Activated B cell treated with CpG ODN at 0.5 μM for 24 hours (primary cell): ENCODE data around the gene CEBPZ. TPM values are rescaled to one million over a fixed set of nuclear protein-coding genes. Genes with fewer than 3 reads are reported as not detected.
"Not testable (repeated sequence)": the region's sequence is repeated elsewhere in the genome, so short reads cannot be mapped to it uniquely, and the experiment has no call there.

Experiments used
- ATAC-seq: fragments of 200-7000 bp; cut with Tn5 transposase; one replicate; pipeline ENCODE4 v1.10.0; 2021; ENCODE audit warnings: low read depth, mild to moderate bottlenecking, moderate library complexity
- CTCF ChIA-PET: fragments of 350-600 bp; sonication (Branson Sonifier 250); formaldehyde crosslinking; loops from one replicate; lab custom pipeline; 2021; ENCODE audit warnings: antibody characterized with exemption; lab: Charles Lee
- POLR2A ChIA-PET: fragments of 350-600 bp; sonication (Branson Sonifier 250); formaldehyde crosslinking; loops from one replicate; lab custom pipeline; 2021; ENCODE audit warnings: antibody characterized with exemption; lab: Charles Lee
- DNase-seq: peaks from one replicate; pipeline ENCODE4 v3.0.0; 2022
- H3K27ac Mint-ChIP-seq: one replicate; pipeline ENCODE4 v1.8.0; 2020; ENCODE audit warnings: mixed read lengths
- H3K27me3 Mint-ChIP-seq: one replicate; pipeline ENCODE4 v1.8.0; 2021; ENCODE audit warnings: mixed read lengths
- H3K36me3 Mint-ChIP-seq: one replicate; pipeline ENCODE4 v1.8.0; 2021; ENCODE audit warnings: low read depth, mixed read lengths
- H3K4me1 Mint-ChIP-seq: one replicate; pipeline ENCODE4 v1.8.0; 2021; ENCODE audit warnings: mixed read lengths
- H3K4me3 Mint-ChIP-seq: one replicate; pipeline ENCODE4 v1.8.0; 2020; ENCODE audit warnings: mild to moderate bottlenecking, mixed read lengths
- H3K9me3 Mint-ChIP-seq: one replicate; pipeline ENCODE4 v1.8.0; 2020; ENCODE audit warnings: mixed read lengths
- intact Hi-C: fragments of 100-400 bp; cut with micrococcal nuclease; formaldehyde crosslinking; loops from one replicate; pipeline ENCODE4 v1.15.1; 2024
- total RNA-seq: library from RNA; stranded (reverse); gene quantifications from 2 replicates; pipeline ENCODE4 v1.2.3, GENCODE V29; 2022
- TF ChIP-seq, protein P1 (sequence below): fragments of 200-600 bp; IDR thresholded peaks from one replicate; pipeline ENCODE4 v1.8.0; 2022; ENCODE audit warnings: antibody characterized with exemption, mild to moderate bottlenecking

The CEBPZ gene
- total RNA-seq, 1 donor from 2014 or later, result 55.2 TPM

DNA sequence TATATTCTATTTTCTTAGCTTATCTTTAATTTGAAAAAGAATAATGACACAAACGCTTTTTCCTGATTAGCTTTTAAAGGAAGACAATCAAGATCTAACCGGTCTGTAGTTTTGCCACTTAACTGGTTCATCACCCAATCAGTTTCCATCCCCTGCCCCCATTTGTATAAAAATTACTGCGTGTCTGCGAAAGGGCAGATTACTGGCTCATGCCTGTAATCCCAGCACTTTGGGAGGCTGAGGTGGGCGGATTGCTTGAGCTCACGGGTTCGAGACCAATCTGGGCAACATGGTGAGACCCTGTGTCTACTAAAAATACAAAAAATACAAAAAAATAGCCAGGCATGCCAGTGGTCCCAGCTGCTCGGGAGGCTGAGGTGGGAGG, 32.7 kb downstream of the CEBPZ start:
- TF ChIP-seq, protein P1, sequence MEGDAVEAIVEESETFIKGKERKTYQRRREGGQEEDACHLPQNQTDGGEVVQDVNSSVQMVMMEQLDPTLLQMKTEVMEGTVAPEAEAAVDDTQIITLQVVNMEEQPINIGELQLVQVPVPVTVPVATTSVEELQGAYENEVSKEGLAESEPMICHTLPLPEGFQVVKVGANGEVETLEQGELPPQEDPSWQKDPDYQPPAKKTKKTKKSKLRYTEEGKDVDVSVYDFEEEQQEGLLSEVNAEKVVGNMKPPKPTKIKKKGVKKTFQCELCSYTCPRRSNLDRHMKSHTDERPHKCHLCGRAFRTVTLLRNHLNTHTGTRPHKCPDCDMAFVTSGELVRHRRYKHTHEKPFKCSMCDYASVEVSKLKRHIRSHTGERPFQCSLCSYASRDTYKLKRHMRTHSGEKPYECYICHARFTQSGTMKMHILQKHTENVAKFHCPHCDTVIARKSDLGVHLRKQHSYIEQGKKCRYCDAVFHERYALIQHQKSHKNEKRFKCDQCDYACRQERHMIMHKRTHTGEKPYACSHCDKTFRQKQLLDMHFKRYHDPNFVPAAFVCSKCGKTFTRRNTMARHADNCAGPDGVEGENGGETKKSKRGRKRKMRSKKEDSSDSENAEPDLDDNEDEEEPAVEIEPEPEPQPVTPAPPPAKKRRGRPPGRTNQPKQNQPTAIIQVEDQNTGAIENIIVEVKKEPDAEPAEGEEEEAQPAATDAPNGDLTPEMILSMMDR, result no peak
- ATAC-seq (no peak), DNase-seq (no peak)
- CTCF ChIA-PET, result no interaction called here
- Mint-ChIP-seq H3K4me1 (peaks cover 23% of the 10 kb centered on the region), H3K27me3 (no peaks in the 10 kb centered on the region), H3K9me3 (peaks cover 2% of the 10 kb centered on the region), H3K36me3 (peaks cover 31% of the 10 kb centered on the region), H3K27ac (no peak overlapping the region), H3K4me3 (no peak overlapping the region)
- intact Hi-C loops, result loop anchor here (5.0 kb wide), 1 partner anchor 41 kb away; the partner anchor contains the start of gene EIF2AK2
- POLR2A ChIA-PET, result no interaction called here

DNA sequence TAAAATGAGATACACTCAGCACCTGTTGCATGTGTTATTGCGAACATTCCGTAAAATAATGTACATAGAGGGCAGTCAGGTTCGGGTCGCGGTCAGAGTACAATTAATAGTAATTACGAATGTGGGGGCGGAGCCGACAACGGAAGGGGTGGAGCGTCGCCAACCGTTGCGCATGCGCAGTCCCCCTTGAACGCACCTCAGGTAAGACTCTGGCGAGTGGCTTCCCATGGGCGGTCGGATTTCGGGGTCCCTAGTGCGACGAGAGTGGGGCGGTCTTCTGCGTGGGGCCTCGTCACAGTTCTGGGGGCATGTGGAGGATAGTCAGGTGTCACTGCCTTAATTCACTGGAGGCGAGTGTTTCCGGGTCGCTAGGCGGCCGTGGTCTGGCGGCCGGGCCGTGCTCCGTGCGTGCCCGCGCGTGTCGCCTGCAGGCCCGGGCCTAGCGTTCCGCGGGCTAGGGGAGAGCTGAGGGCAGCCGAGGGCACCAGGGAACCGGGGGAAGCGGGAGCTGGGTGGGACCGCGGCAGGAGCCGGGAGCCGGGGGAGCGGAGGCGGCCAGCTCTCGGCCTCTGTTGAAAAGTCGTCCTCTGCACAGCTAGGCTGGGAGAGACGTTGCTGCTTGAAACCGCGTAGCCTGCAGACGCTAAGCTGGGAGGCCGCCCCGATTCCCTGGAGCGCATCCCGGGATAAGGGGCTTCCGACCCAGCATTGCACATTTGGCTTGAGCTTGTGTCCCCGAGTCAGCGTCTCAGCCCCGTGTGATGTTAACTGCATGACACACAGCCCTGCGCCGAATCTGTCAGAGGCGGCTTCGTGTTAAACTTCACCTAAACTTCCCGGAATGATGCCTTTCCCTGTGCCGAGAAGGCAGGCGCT, 34.8 kb downstream of the CEBPZ start, which contains the start of gene CEBPZOS:
TSS of gene CEBPZOS (plus strand) at position 177 of the 876 bp plus-strand sequence. CDS start 3,209 bp downstream, outside the sequence.
- CTCF ChIA-PET, result no interaction called here
- Mint-ChIP-seq H3K4me1 (peaks cover 23% of the 10 kb centered on the region), H3K36me3 (peaks cover 18% of the 10 kb centered on the region), H3K27ac (peak within 1 kb of the TSS; percentile 98), H3K27me3 (no peaks in the 10 kb centered on the region), H3K9me3 (no peaks in the 10 kb centered on the region), H3K4me3 (peak within 1 kb of the TSS; percentile 99)
- intact Hi-C loops, result loop anchor here (1.0 to 5.0 kb wide), 5 partner anchors 8 to 230 kb away; partner anchors contain the start of genes CEBPZ, EIF2AK2, GPATCH11 and HEATR5B
- TF ChIP-seq, protein P1, result no peak
- DNase-seq (peak; percentile 87), ATAC-seq (peak; percentile 90)
- POLR2A ChIA-PET, result interaction anchor here (0.7 to 1.1 kb wide), 5 partner anchors 17 to 1180 kb away, joined by 3 to 5 read pairs (median 4); partner anchors contain the start of genes CEBPZ, EIF2AK2, GPATCH11 and HEATR5B

DNA sequence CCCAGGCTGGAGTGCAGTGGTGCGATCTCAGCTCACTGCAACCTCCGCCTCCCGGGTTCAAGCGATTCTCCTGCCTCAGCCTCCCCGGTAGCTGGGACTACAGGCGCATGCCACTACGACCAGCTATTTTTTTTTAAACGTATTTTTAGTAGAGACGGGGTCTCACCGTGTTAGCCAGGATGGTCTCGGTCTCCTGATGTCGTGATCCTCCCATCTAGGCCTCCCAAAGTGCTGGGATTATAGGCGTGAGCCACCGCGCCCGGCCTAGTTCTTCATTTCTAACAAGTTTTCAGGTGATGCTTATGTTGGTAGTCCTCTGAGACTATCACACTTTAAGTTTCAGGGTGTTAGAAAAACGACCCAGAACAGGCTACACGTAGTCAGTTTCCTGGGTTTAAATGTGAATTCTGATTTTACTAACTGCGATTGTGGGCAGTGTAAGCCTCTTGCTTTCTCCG, 35.5 kb downstream of the CEBPZ start:
- H3K27me3 Mint-ChIP-seq, H3K9me3 Mint-ChIP-seq, ATAC-seq, CTCF ChIA-PET, DNase-seq: not testable (repeated sequence)
- peak overlapping the region; percentile 99 for H3K4me3 Mint-ChIP-seq
- peak overlapping the region; percentile 98 for H3K27ac Mint-ChIP-seq
- peaks cover 23% of the 10 kb centered on the region for H3K4me1 Mint-ChIP-seq
- intact Hi-C loops, result loop anchor here (1.0 to 5.0 kb wide), 5 partner anchors 8 to 230 kb away; partner anchors contain the start of genes CEBPZ, EIF2AK2, GPATCH11 and HEATR5B
- POLR2A ChIA-PET, result interaction anchor here (0.5 to 0.7 kb wide), 2 partner anchors 17 to 43 kb away, joined by 3 read pairs; no protein-coding TSS in a partner anchor
- H3K36me3 Mint-ChIP-seq, result peaks cover 12% of the 10 kb centered on the region

DNA sequence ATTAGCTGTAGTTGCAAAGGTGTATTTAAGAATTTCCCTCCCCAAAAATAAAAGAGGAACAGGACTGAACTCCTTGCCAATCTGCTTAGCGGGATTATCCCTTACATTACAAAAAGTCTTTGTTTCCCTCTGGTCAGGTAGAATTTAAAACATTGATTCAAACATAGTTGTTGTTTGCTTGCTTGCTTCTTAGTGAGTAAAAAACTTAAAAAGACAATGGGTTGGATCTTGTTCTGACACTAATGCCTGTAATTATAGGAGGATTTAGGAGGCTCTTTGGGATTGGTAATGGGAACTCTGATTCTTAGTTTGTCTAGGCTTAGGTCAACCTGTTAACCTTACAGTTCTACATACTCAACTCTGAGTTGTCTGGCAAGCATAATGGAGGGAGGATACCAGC, 38.8 kb downstream of the CEBPZ start:
- TF ChIP-seq, protein P1, result no peak
- peaks cover 13% of the 10 kb centered on the region for H3K4me1 Mint-ChIP-seq
- CTCF ChIA-PET, result no interaction called here
- peaks cover 4% of the 10 kb centered on the region for H3K36me3 Mint-ChIP-seq
- no peaks in the 10 kb centered on the region for H3K9me3 Mint-ChIP-seq
- DNase-seq (no peak), ATAC-seq (no peak)
- POLR2A ChIA-PET, result no interaction called here
- intact Hi-C loops, result no loop called here
- H3K27me3 Mint-ChIP-seq, result no peaks in the 10 kb centered on the region
- no peak overlapping the region for H3K4me3 Mint-ChIP-seq
- no peak overlapping the region for H3K27ac Mint-ChIP-seq

DNA sequence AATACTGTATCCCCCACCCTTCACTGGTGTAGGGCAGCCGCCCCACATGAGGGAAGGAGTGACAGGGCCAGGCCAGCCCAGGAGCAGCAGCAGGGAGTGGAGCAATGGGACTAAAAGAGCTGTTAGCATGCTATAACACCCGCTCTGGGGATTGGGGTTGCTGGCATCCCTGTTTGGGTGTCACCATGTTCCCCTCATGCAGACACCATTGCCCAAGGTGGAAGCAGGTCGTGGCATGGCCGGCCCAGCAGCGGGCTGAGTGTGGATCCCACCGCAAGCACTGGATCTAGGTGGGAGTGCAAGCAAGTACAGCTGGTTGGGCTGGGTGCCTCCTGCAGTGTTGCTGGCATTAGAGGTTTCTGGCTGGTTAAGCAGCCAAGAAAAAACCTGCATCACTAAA, 39.6 kb downstream of the CEBPZ start:
- H3K27ac Mint-ChIP-seq, result no peak overlapping the region
- DNase-seq, result no peak
- no peaks in the 10 kb centered on the region for H3K27me3 Mint-ChIP-seq
- ATAC-seq, result no peak
- ChIA-PET POLR2A (no interaction called here), CTCF (no interaction called here)
- H3K36me3 Mint-ChIP-seq, result peaks cover 4% of the 10 kb centered on the region
- H3K4me3 Mint-ChIP-seq, result no peak overlapping the region
- no peaks in the 10 kb centered on the region for H3K9me3 Mint-ChIP-seq
- TF ChIP-seq, protein P1, result no peak
- intact Hi-C loops, result no loop called here
- peaks cover 5% of the 10 kb centered on the region for H3K4me1 Mint-ChIP-seq
